Omental fat pad (tissue), 4 donors: ENCODE results near the gene BACH2. TPM values are rescaled to one million over a fixed set of nuclear protein-coding genes. Genes with fewer than 3 reads are reported as not detected.

Experiments
- ATAC-seq: fragments of 150-250 bp; one replicate; pipeline ENCODE4 v1.9.1; 2016; ENCODE audit warnings: mild to moderate bottlenecking, moderate library complexity; ENCODE audit not compliant: low FRiP score
- DNase-seq: peaks from one replicate; pipeline ENCODE4 v3.0.0-alpha.2; 2019; ENCODE audit warnings: low spot score
- CTCF ChIP-seq, 3 donors: fragments of 450-650 bp; IDR thresholded peaks; one replicate each; pipeline ENCODE4 v1.5.1; 2016 to 2017; ENCODE audit warnings: antibody characterized with exemption in 3 of 3, mild to moderate bottlenecking in 3 of 3, moderate library complexity in 2 of 3
- total RNA-seq, 4 donors: library from RNA; depleted of rRNA; stranded (reverse); fragments of >200 nt; gene quantifications; one replicate each; pipeline ENCODE4 v1.1.0, GENCODE V29; 2016

BACH2 gene
- total RNA-seq, 4 donors from 2014 or later = 4.0 to 9.4 (median 7.0) TPM

- no peak for TF ChIP-seq CTCF (IDR thresholded peaks at IDR 0.05)
- no peak for ATAC-seq
- DNase-seq = no peak
Observed at GRCh38 chr6:90194371-90194841, 102.2 kb downstream of the BACH2 start.

GRCh38 chr6:90193359-90193758 lies 103.3 kb downstream of the BACH2 start:
- ATAC-seq (no peak), DNase-seq (no peak)
- no peak for TF ChIP-seq CTCF (IDR thresholded peaks at IDR 0.05)

GRCh38 chr6:90192857-90193256 lies 103.8 kb downstream of the BACH2 start:
- no peak for DNase-seq
- no peak for TF ChIP-seq CTCF (IDR thresholded peaks at IDR 0.05)
- ATAC-seq = no peak

GRCh38 chr6:90190752-90191395 lies 105.8 kb downstream of the BACH2 start:
- ATAC-seq (no peak), DNase-seq (no peak)
- TF ChIP-seq CTCF (IDR thresholded peaks at IDR 0.05) = no peak

GRCh38 chr6:90190131-90190530 lies 106.5 kb downstream of the BACH2 start:
- no peak for DNase-seq
- ATAC-seq = no peak
- no peak for TF ChIP-seq CTCF (IDR thresholded peaks at IDR 0.05)

GRCh38 chr6:90187437-90188121 lies 109.1 kb downstream of the BACH2 start:
- ATAC-seq (no peak), DNase-seq (no peak)
- no peak for TF ChIP-seq CTCF (IDR thresholded peaks at IDR 0.05)
